Measurements from ENCODE around the gene ZNF653. TPM values are rescaled to one million over a fixed set of nuclear protein-coding genes. Genes with fewer than 3 reads are reported as not detected.
"Not testable (repeated sequence)": the region's sequence is repeated elsewhere in the genome, so short reads cannot be mapped to it uniquely, and the experiment has no call there.

Gene ZNF653
- polyA plus RNA-seq, 3 donors: 5.8 to 8.0 (median 6.5) TPM

DNA sequence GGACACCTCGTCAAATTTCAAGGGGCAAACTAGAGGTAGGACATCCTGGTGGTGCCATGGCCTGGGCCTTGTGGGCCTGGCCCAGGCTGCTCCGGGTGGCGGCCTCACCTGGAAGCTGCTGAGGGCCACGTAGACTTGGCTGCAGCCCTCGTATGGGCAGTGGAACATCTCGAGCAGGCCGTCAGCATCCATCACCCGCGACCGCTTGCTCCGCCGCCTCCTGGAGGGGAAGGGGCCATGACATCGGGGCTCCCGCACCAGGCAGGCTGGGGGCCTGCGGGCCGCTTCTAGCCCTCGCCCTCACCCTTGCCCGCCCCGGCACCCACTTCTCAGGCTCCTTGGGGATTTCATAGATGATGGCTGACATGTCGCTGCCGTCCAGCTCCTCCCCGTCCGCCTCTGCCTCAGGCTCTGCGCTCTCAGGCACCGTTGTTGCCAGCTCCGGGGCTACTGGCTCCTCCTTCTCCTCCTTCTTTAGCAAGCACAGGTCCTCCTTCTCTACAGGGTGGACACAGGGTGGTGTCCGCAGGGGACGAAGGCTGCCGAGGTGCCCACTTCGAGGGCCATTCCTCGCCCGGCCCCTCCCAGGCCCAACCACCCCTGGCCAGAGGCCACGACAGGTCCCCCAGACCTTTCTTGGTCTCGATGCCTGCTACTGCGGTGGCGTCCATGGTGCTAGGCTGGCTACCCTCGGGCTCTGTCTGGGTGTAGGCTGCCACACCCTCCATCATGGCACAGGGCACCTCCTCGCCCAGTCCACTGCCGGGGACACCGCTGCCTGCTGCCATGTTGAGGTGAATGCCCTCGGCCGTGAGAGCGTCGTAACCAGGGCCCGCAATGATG is 18.8 kb downstream of the ZNF653 start:
- no peak overlapping the region for H3K27ac ChIP-seq (ENCODE audit: low read depth, low read length)
- 93 to 94% (median 94%) methylated on average over 44 to 45 of the region's 45 CpGs for WGBS, 3 donors

DNA sequence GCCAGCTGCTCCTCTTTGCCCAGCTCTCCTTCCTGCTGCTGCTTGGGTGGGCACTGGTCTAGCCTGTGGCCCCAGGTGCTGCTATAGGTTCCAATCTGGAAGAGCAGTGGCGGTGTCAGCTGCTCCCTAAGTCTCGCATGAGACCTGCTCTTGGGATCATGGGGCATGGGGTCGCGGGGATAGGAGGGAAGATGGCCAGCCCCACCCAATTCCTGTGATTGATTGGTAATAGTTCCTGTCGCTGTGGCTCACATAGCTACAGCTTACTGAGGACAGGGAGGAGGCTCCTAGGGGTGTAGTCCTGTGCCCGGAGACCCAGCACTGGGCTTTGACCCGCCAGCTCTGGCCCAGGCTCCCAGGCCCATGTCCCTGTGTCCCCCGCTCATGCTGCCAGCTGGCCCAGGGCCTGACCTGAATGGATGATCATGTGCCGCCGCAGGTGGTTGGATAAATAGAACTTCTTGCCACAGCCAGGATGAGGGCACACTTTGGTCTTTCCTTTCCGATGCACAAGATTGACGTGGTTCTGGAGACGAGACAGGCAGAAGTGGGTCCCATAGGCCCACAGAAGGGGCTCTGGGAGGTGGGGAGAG is 20.3 kb downstream of the ZNF653 start:
- H3K27ac ChIP-seq (ENCODE audit: low read depth, low read length): no peak overlapping the region
- 92 to 95% (median 95%) methylated on average over 13 of the region's 13 CpGs for WGBS, 3 donors

DNA sequence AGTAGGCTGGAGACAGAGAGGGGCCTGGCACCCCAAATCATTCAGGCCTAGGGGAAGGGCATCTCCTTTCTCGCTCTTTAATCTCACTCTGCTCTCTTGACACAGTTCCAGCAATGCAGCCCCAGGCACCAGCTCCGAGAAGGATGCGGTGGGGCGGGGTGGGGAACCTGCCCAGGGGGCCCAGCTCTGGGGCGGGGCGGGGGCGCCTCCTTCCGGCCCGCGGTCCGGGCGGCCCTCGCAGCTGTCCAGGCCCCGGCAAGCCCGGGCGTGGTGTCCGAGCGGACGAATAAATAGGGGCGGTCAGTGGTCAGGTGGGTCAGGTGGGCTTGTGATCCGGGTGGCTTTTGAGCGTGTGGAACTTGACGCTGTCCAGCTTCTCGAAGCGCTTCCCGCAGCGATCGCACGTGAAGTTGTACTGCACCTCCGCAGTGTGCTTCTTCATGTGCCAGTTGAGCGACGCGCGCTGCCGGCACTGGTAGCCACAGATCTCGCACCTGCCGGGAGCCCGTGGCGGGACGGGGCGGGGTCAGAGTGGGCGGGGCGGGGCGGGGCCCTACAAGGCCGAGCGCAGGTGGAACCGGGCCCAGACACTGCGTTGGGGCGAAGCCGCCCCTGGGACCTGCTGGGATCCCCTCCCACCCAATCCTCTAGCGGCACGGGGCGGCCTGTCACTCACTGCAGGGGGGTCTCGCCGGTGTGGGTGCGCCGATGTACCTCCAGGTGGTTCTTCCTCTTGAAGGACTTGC is 22.1 kb downstream of the ZNF653 start:
- WGBS, 3 donors: 81 to 87% (median 81%) methylated on average over 47 to 57 of the region's 57 CpGs
- H3K27ac ChIP-seq (ENCODE audit: low read depth, low read length): no peak overlapping the region

DNA sequence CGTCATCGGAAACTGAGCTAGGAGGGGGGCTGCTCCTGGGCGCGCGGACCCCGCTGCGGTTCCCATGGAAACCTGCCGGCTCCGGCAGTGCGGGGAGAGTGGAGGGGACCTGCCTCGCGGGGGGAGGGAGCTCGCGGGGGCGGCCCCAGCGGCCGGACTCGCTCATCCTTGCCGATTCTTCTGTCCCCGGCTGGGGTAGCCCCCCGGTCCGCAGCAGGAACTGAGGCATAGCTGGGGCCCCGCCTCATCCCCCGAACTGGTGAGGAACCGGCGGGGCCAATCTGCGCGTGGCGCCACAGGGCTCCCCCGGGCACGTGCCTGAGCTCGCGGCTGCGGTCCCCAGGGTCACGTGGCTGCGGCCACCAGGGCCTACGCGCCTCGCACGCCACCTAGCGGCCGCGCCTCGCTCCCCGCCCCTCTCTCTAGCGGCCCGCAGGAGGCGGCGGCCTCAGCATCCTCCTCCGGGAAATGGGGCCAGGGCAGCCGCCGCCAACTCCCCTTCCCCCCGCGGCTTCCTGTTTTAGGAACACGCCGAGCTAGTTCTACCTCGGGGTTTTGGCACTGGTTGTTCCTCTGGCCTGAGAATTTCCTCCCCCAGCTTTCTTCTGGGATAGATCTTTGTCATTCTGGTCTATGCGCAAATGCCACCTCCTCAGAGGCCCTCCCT is 23.1 kb downstream of the ZNF653 start:
- H3K27ac ChIP-seq (ENCODE audit: low read depth, low read length): no peak overlapping the region

DNA sequence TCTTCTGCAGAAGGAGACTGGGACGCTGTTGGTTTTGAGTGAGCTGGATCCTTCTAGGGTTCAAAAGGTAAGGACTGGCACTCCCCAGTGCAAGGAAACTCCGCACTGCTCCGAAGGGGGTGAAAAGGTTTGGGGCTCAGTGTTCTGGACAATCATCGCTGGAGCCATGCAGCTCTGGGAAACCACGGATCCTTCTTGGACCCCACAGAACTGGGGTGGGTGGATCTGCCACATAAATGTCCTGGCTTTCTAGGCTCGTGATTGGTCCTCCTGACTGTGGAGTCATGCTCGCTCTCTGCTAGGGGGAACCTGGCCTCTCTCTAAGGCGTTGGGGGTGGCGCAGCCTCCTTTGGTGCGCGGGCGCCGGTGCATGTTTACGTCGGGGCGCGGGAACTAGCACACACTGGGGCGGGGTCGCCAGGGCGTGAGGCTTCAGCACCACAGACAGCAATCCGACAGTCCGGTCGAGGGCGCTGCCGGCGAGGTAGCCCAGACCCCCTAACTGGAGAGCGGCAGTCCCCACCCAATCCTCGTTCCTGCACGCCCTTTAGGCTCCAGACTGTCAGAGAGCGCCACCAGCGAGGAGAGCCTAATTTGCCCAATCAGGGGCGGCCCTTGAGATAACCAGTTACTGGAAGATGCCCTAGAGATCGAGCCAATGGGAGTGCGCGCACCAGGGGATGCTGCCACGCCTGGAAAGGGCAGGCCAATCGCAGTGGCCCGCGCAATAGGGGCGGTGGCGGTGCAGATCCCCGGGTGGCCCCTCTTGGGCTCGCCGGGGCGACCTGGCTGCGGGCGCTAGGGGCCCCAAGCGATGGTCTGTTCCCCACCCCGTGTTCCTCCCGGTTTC is 23.9 kb downstream of the ZNF653 start:
- no peak overlapping the region for H3K27ac ChIP-seq (ENCODE audit: low read depth, low read length)
- WGBS, 3 donors: 3 to 5% (median 4%) methylated on average over 47 to 50 of the region's 50 CpGs

More for the DNA sequence above, 23.1 kb downstream of the ZNF653 start:
- WGBS, 3 donors: 1 to 3% (median 1%) methylated on average over 34 to 58 of the region's 58 CpGs

DNA sequence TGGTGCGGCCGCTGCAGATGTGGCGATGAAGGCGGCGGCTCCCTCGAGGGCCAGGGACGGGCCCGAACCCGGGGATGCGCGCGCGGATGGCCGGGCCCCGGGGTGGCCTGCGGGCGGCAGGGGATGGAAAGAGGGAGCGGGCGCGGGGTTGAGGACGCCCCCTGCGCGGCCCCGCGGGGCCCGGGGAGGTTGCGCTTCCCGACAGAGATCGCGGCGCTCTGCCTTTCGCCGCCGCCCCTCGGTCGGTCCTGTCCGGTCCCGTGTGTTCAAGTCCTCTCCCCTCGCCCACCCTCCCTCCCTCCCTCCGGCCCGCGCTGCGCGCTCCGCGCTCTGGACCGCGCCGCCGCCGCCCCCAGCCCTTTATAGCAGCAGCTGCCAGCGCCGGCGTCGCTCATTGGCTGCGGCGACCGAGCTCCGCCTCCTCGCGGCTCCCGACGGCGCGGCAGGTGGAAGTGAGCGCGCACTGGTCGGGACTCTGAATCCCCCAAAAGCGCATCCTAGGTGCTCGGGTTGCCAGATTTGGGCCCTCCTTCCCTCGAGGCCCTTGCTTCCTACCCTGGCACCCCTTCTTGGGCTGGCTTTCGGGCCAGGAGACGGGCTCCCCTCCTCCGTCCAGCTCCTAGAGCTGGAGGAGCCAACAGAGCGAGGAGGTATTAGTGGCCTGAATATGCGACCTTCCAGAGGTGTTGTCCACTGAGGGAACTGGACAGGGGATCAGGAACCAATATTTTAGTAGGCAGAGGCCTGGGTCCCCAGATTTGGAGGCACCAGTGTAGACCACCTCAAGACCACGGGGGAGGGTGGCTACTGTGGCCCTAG is 24.7 kb downstream of the ZNF653 start, which contains the start of gene ELAVL3:
Gene ELAVL3 (minus strand): TSS at position 332 of the 819 bp plus-strand sequence. CDS start 438 bp downstream, outside the sequence.
- no peak within 1 kb of the TSS for H3K27ac ChIP-seq (ENCODE audit: low read depth, low read length)
- WGBS, 3 donors: 10 to 15% (median 12%) methylated on average over 37 to 72 of the region's 77 CpGs

DNA sequence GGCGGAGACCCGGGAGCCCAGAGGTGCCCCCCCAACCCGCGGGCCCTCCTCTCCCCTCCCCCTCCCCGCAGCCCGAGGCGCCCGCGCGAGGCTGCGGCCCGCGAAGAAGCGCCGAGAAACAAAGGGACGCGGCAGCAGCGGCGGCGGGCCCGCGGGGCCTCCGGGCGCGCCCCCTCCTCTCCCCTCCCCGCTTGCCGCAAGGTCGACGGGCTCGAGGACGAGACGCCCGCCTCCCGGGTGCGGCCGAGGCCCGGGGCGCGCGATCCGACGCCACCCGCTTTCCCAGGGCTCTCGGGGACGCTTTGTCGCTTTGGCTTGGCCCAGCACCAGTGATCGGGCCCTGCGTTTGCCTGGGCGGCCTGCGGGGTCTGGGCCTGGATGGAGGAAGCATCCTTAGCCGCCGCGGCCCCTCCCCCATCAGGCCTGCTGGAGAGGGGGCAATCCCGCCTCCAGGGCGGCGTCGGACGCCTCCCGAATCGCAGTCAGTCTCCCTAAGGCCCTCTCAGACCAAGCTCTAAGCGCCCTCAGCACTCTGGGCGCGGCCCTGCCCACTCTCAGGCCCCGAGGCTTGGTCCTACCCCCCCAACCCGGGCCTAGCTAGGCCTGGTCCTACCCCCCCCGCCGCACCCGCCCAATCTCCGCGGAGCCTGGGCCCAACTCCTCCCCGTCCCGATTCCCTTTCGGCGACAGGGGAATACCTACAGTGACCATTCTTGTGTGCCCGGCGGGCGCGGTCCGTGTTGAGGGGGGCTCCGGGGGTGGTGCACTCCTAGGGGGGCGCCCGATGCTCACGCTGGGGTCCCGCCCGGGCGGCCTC is 25.5 kb downstream of the ZNF653 start:
- WGBS, 3 donors: 5 to 6% (median 6%) methylated on average over 48 to 86 of the region's 86 CpGs

DNA sequence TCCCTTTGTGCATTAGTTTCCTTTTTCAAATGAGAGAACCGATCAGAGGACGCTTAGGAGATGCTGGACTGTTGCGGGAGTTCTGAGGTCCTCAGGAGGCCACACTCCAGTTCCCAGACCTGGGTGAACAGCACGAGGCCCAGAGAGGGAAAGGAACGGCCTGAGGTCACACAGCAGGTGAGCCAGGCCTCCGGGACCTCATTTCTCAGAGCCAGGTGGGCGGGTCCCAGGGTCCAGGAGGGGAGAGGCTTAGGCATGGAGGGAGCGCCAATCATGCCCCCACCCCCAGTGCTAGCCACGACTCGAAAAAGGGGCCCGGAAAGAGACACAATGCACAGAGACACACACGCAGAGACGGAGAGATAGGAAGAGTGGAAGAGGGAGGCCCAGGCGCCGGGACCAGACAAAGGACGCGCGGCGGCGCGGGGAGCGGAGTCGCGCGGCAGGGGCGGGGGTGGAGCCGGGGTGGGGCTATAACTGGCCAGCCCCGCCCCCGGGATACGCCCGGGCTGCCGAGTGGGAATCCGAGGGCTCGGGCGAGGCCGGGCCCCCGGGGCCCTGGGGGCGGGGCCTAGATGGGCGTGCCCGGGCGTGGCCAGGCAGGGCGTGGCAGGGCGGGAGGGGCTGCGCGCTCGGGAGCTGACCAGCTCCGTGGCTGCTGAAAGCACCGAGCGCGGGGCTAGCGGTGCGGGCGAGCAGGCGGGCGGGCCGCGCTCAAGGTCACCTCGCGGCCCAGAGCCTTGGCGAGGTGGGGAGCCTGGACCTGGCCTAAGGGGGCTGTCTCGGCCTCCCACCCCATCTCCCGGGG is 26.3 kb downstream of the ZNF653 start:
- WGBS, 3 donors: 14 to 20% (median 20%) methylated on average over 48 to 62 of the region's 62 CpGs
- H3K27ac ChIP-seq (ENCODE audit: low read depth, low read length): no peak overlapping the region

More for the DNA sequence above, 25.5 kb downstream of the ZNF653 start:
- no peak overlapping the region for H3K27ac ChIP-seq (ENCODE audit: low read depth, low read length)

DNA sequence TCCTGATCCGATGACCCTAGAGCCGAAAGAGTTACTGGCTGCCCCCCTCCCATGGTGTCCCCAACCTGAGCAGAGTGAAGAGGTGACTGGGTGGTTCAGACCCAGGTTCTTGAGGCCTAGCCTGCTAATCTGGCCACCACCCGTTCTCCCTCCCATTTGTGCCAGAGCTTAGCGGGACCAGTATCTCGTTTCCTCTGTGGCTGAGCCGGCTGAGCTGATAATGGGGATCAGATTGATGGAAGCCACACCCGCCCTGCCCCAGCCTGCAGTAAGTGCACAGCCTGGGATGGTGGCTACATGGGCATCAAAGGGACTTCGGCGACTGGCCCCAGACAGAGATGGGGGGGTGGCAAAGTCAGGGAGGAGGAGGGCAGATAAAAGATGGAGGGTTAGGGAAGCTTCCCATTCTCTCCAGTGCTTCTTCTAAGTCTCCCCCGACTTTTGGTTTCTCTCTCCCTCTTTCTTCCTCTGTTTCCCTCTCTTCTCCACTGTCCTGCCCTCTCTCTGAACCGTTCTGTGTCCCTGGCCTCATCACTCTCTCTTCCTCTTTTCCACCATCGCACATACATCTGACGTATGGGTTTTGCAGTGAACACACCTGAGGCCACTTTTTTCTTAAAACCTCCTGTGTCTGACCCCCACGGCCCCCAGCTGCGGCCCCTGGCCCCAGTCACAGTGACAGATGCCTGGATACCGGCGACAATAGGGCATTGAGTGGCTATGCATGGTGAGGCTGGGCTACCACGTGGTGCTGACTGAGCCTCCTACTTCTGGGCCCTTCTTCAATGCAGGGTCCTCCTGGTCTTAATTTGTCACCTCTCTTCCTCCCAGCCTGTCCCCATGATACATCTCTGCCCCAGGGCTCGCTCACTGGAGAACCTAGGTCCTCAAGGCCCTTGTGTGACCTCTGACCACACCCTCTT is 27.2 kb downstream of the ZNF653 start:
- no peak overlapping the region for H3K27ac ChIP-seq (ENCODE audit: low read depth, low read length)
- WGBS, 3 donors: 56 to 62% (median 57%) methylated on average over 18 to 19 of the region's 19 CpGs

DNA sequence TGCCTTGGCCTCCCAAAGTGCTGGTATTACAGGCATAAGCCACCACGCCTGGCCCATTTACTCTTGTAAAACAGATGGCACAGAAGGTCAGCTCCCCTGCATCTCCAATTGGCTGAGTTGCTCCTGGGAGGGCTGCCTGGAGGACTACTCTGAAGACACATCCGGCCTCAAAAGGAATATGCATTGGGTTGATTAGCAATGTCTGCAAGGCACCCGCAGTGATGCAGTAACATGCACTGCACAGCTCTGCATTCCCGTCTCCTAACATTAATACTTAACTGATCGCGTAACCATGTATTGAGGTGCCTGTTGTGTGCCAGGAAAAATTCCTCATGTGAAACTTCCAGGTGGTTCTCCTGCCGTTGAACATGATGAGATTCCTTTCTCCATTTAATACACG is 29.8 kb downstream of the ZNF653 start:
- WGBS, 3 donors: 36 to 85% (median 78%) methylated on average over 8 of the region's 8 CpGs
- no peak overlapping the region for H3K27ac ChIP-seq (ENCODE audit: low read depth, low read length)

DNA sequence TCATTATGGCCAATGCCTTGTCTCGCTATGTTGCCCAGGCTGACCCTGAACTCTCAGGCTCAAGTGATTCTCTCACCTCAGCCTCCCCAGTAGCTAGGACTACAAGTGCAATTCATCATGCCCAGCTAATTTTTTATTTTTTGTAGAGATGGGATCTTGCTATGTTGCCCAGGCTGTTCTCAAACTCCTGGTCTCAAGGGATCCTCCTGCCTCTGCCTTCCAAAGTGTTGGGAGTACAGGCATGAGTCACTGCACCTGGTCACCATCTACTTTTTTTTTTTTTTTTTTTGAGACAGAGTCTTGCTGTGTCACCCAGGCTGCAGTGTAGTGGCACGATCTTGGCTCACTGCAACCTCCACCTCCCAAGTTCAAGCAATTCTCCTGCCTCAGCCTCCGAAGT is 30.3 kb downstream of the ZNF653 start:
- not testable (repeated sequence) for H3K27ac ChIP-seq (ENCODE audit: low read depth, low read length)
- WGBS, 3 donors: 90 to 97% (median 97%) methylated on average over 3 of the region's 3 CpGs

DNA sequence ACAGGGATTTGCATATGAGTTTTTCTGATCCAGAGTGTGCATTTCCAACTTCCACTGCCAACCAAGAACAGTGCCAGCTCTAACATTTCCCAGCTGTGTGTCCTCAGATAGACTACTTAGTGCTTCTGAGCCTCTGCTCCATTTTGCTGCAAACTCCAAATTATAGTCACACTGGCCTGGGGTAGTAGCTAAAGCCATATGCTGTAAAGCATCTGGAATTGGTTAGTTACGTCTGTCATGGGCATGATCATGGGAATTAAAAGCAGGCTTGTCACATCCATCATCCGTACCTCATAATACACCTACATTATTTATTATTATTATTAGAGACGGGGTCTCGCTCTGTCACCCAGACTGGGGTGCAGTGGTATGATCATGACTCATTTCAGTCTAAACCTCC is 31.9 kb downstream of the ZNF653 start:
- WGBS, 3 donors: 77 to 86% (median 81%) methylated on average over 4 of the region's 4 CpGs
- H3K27ac ChIP-seq (ENCODE audit: low read depth, low read length): no peak overlapping the region

DNA sequence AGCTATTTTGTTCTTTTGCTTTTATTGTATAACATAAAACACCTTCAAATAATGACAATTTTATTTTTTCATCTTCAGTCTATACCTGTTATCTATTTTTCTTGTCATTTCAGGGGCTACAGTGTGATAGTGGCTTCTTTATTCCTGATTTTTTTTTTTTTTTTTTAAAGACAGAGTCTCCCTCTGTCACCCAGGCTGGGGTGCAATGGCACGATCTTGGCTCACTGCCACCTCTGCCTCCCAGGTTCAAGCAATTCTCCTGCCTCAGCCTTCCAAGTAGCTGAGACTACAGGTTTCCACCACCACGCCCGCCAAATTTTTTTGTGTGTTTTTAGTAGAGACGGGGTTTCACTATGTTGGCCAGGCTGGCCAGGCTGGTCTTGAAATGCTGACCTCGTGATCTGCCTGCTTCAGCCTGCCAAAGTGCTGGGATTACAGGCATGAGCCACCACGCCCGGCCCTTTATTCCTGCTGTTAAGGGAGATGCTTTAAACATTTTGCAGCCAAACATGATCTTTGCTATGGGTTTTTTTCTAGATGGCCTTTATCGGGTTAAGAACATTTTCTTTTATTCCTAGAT is 37.3 kb downstream of the ZNF653 start:
- 59 to 72% (median 65%) methylated on average over 8 of the region's 8 CpGs for WGBS, 3 donors
- not testable (repeated sequence) for H3K27ac ChIP-seq (ENCODE audit: low read depth, low read length)

DNA sequence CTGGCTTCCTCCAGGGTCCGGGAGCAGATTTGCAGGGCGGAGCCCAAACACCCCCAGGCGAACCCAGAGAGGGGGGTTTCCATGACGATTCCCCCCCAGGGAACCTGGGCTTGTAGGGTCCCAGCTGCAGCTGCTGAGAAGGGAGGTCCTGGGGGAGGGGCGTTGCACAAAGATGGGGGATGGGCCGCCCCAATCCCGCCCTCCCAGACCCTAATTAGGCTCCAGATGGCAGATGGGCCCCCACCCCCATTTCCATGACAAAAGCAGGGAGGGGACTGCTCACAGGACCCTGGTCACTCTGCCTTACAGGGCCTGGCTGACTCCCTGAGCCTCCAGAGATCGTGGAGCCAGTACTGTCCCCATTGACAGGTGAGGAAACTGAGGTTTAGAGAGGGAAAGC is 40.0 kb downstream of the ZNF653 start:
- 35 to 55% (median 43%) methylated on average over 8 of the region's 8 CpGs for whole genome bisulfite sequencing, 3 donors
- no peak overlapping the region for H3K27ac ChIP-seq (ENCODE audit: low read depth, low read length)

All from adipose tissue (tissue), 3 donors.